HepG2 (cell line): ENCODE data around the gene EVA1A. TPM values are rescaled to one million over a fixed set of nuclear protein-coding genes. Genes with fewer than 3 reads are reported as not detected.

Experiments used
- CREBL2 ChIP-seq: sonication (generic); formaldehyde crosslinking; IDR thresholded peaks from 2 replicates; pipeline ENCODE4 v1.8.1; 2023; ENCODE audit warnings: missing genetic modification reagents, mild to moderate bottlenecking, borderline replicate concordance
- NKX3-1 ChIP-seq: sonication (generic); formaldehyde crosslinking; IDR thresholded peaks from 2 replicates; pipeline ENCODE4 v1.5.0; 2020; ENCODE audit warnings: missing genetic modification reagents
- PRDM15 ChIP-seq: sonication (generic); formaldehyde crosslinking; IDR thresholded peaks from 2 replicates; pipeline ENCODE4 v1.4.0; 2020; ENCODE audit warnings: missing genetic modification reagents
- UBTF ChIP-seq: sonication (generic); formaldehyde crosslinking; IDR thresholded peaks from 2 replicates; pipeline ENCODE4 v1.4.0; 2020; ENCODE audit warnings: mild to moderate bottlenecking, missing genetic modification reagents
- ZFP91 ChIP-seq: sonication (generic); formaldehyde crosslinking; IDR thresholded peaks from 2 replicates; pipeline ENCODE4 v1.9.0; 2022; ENCODE audit warnings: missing genetic modification reagents, mild to moderate bottlenecking, borderline replicate concordance
- ZNF24 ChIP-seq: fragments of 450-650 bp; IDR thresholded peaks from 2 replicates; pipeline ENCODE4 v1.6.1; 2017; ENCODE audit warnings: antibody characterized with exemption, mild to moderate bottlenecking
- ZNF34 ChIP-seq: sonication (generic); formaldehyde crosslinking; IDR thresholded peaks from 2 replicates; pipeline ENCODE4 v1.4.0; 2020; ENCODE audit warnings: mild to moderate bottlenecking, missing genetic modification reagents, borderline replicate concordance
- ZNF770 ChIP-seq: sonication (generic); formaldehyde crosslinking; IDR thresholded peaks from 2 replicates; pipeline ENCODE4 v1.5.0; 2020; ENCODE audit warnings: mild to moderate bottlenecking, missing genetic modification reagents
- ZNF879 ChIP-seq: sonication (generic); formaldehyde crosslinking; IDR thresholded peaks from 2 replicates; pipeline ENCODE4 v1.8.1; 2023; ENCODE audit warnings: missing genetic modification reagents
- ZSCAN21 ChIP-seq: sonication (generic); formaldehyde crosslinking; IDR thresholded peaks from 2 replicates; pipeline ENCODE4 v1.8.0; 2022; ENCODE audit warnings: mild to moderate bottlenecking, missing genetic modification reagents, moderate library complexity, borderline replicate concordance
- polyA plus RNA-seq, 8 experiments: library from polyadenylated mRNA; depleted of rRNA in 3 of 8; stranded (reverse) in 7 of 8; unstranded in 1 of 8; fragments of >200 nt; fragmentation: Illumina TruSeq in 4 of 8; extraction: Trizol in 4 of 8; gene quantifications; 2 replicates each; pipeline versions ENCODE4 v1.2.1 to v1.2.3, GENCODE V29; 2011 to 2016; ENCODE audit warnings: low read depth in 4 of 8, missing spikeins in 1 of 8, mixed read lengths in 1 of 8; ENCODE audit not compliant: insufficient read depth in 1 of 8
- total RNA-seq, 5 experiments: library from RNA; depleted of rRNA; stranded (reverse); fragments of >200 nt; fragmentation: Illumina TruSeq; extraction: Trizol; gene quantifications; 2 replicates each; pipeline ENCODE4 v1.2.3, GENCODE V29; 2016; ENCODE audit warnings: low read depth in 1 of 5
- TF ChIP-seq, protein P1 (sequence below): sonication (generic); formaldehyde crosslinking; IDR thresholded peaks from 2 replicates; pipeline ENCODE4 v1.5.0; 2020; ENCODE audit warnings: mild to moderate bottlenecking, missing genetic modification reagents, borderline replicate concordance

The EVA1A gene
- total and polyA plus RNA-seq, 2 of the 13 experiments (the other 11 are each of a cell fraction or from before 2014, with no cell fraction given) = 57.5 to 57.8 TPM

DNA sequence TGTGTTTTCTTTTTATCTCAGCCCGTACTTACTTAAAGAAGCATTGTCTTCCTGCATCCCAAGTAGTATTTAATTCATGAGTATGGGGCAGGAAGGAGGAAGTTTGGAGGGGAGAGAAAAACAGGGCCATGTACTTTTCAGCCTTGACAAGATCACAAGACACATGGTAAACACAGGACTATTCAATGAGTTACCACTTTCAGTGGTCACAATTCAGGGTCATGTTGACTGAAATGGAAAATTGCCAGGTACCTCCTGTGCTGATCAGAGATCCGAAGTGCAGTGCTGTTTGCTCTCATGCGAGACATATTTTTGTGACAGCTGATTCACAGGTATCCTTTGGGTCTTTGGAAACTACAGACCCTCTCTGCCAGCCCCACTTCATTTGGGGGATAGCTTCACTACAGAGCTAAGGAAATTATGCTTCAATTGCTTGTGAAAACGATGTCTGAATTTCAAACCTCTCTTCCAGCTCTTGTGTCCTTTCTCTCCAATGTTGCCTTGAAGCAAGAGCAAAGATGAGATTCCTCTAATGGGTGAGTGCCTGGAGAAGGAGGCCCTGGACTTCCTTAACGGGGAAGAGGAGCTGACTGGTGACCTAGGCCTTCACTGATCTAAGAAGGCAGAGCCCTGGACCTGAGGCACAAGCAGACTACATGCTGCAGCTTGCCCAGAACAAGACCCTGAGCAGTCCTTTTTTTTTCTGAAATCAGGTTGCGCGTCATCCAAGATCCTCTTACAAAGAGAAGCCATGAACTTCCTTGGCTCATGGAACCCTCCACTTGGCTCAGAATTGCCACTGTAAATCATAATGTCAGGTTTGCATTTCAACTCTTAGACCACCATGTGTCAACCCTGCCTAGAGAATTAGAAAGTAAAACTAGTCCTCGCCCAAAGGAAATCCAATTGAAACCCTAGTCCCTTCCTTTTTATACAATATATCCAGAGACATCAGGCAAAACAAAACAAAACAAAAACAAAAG, 44.1 kb downstream of the EVA1A start (continued):
- TF ChIP-seq PRDM15 (CRISPR knock-in tag) (no peak), ZNF770 (CRISPR knock-in tag) (no peak), UBTF (0 out of 2 replicates have a peak, but pooled peaks have one; percentile 39), ZNF34 (CRISPR knock-in tag) (0 out of 2 replicates have a peak, but pooled peaks have one; percentile 24), ZNF879 (CRISPR knock-in tag) (no peak), NKX3-1 (peak; percentile 85; the same call in 1 of the 2 replicates), CREBL2 (CRISPR knock-in tag) (no peak), ZNF24 (no peak), ZSCAN21 (peak; percentile 68), ZFP91 (CRISPR knock-in tag) (peak; percentile 42; the same call in 1 of the 2 replicates)
- TF ChIP-seq, protein P1, sequence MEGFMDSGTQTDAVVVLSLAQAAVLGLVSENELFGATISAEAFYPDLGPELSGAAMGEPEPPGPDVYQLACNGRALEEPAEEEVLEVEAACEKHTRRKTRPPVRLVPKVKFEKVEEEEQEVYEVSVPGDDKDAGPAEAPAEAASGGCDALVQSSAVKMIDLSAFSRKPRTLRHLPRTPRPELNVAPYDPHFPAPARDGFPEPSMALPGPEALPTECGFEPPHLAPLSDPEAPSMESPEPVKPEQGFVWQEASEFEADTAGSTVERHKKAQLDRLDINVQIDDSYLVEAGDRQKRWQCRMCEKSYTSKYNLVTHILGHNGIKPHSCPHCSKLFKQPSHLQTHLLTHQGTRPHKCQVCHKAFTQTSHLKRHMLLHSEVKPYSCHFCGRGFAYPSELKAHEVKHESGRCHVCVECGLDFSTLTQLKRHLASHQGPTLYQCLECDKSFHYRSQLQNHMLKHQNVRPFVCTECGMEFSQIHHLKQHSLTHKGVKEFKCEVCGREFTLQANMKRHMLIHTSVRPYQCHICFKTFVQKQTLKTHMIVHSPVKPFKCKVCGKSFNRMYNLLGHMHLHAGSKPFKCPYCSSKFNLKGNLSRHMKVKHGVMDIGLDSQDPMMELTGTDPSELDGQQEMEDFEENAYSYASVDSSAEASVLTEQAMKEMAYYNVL = peak; percentile 94; the same call in 1 of the 2 replicates
